GM10248 (cell line): ENCODE measurements around the gene SFMBT2.

Experiments
- CTCF ChIA-PET: fragments of 300-600 bp; sonication (Branson Sonifier 250); formaldehyde crosslinking; extraction: SDS; loops from one replicate; lab custom pipeline; 2021; ENCODE audit warnings: antibody characterized with exemption; lab: Yijun Ruan, JAX
- POLR2A ChIA-PET: fragments of 350-650 bp; sonication (Branson Sonifier 250); formaldehyde crosslinking; extraction: SDS; loops from one replicate; lab custom pipeline; 2020; ENCODE audit warnings: antibody characterized with exemption; lab: Yijun Ruan, JAX
- DNase-seq: peaks from one replicate; pipeline ENCODE4 v3.0.0; 2012; ENCODE audit errors: extremely low spot score
- CTCF ChIP-seq: IDR thresholded peaks from 2 replicates; pipeline ENCODE4 v1.5.1; 2012; ENCODE audit warnings: mild to moderate bottlenecking, low read depth; ENCODE audit errors: extremely low read depth, missing control alignments, control extremely low read depth

The SFMBT2 gene

DNA sequence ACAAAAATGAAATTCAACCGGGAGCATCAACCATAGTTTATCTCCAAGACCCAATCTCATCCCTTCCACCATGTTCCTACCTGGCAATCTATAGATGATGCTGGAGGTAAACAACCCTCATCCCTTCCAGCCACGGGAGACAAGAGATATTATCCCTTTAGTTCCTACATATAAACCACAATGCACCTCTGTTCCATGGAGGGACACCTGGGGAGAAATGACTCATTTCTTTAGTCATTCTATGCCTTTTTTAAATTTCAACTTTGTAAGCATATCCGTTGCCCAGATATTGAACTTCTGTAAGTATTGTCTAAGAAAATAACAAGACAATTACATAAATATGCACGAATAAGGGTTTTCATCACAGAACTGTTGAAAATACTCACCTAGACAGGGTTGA is 15.5 kb upstream of the SFMBT2 start:
- CTCF ChIA-PET, result interaction anchor here (1.6 to 2.2 kb wide), 2 partner anchors 9 to 99 kb away, joined by 4 to 6 read pairs; no protein-coding TSS in a partner anchor
- no peak for TF ChIP-seq CTCF
- no peak for DNase-seq
- POLR2A ChIA-PET, result no interaction called here

- ChIA-PET CTCF (interaction anchor here (1.6 to 2.2 kb wide), 3 partner anchors 9 to 100 kb away, joined by 4 to 6 read pairs (median 6); no protein-coding TSS in a partner anchor), POLR2A (no interaction called here)
- DNase-seq, result no peak
- no peak for TF ChIP-seq CTCF
Observed at GRCh38 chr10:7425691-7426090, 14.9 kb upstream of the SFMBT2 start.

DNA sequence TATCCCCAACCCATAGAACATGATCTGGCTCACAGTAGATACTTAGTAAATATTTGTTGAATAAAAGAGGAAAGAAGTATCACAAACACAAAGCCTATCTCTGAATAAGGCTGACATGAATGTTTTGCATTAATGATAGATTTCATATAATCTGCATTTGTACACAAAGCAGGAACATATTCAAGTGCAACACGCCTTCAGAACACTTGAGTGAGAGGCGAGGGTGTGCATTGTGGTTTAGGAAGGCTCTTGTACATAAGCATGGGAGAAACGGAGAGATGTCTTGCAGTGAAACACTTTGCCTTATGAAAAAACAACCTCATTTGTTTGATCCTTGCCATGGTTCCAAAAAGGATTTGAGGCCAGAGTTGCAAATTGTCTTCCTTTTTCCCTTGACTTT is 14.1 kb upstream of the SFMBT2 start:
- POLR2A ChIA-PET, result no interaction called here
- DNase-seq, result no peak
- no peak for TF ChIP-seq CTCF
- CTCF ChIA-PET, result interaction anchor here (1.6 to 2.2 kb wide), 3 partner anchors 8 to 101 kb away, joined by 4 to 6 read pairs (median 6); no protein-coding TSS in a partner anchor

- ChIA-PET CTCF (interaction anchor here (1.8 to 2.2 kb wide), 2 partner anchors 13 to 101 kb away, joined by 4 to 6 read pairs; no protein-coding TSS in a partner anchor), POLR2A (no interaction called here)
- no peak for DNase-seq
- no peak for TF ChIP-seq CTCF
Observed at GRCh38 chr10:7424315-7424714, 13.5 kb upstream of the SFMBT2 start.

GRCh38 chr10:7423521-7423920 is 12.7 kb upstream of the SFMBT2 start:
- CTCF ChIA-PET, result no interaction called here
- TF ChIP-seq CTCF, result no peak
- DNase-seq, result no peak
- POLR2A ChIA-PET, result no interaction called here

DNA sequence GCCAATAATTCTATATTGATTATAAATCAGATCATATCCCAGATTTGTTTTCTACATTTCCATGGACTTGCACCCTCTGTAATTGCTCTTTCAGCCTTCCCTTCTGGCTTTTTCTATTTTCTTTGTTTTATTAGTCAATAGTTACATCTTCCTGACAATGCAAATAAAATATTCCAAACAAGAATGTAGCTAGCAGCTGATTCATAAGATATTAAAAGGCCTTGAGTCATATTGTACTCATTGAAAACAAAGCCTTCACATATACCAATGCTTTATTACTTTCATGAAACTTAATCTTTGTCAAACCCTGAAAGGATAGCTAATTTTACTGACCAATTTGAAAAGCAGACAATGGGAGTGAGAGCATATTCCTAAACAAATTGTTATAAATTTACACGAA is 10.7 kb upstream of the SFMBT2 start:
- ChIA-PET POLR2A (no interaction called here), CTCF (interaction anchor here (0.9 to 7.0 kb wide), 8 partner anchors 7 to 502 kb away, joined by 3 to 41 read pairs (median 3); no protein-coding TSS in a partner anchor)
- DNase-seq, result no peak
- no peak for TF ChIP-seq CTCF
